ENCODE results near the gene CLSTN3.

CLSTN3 gene

DNA sequence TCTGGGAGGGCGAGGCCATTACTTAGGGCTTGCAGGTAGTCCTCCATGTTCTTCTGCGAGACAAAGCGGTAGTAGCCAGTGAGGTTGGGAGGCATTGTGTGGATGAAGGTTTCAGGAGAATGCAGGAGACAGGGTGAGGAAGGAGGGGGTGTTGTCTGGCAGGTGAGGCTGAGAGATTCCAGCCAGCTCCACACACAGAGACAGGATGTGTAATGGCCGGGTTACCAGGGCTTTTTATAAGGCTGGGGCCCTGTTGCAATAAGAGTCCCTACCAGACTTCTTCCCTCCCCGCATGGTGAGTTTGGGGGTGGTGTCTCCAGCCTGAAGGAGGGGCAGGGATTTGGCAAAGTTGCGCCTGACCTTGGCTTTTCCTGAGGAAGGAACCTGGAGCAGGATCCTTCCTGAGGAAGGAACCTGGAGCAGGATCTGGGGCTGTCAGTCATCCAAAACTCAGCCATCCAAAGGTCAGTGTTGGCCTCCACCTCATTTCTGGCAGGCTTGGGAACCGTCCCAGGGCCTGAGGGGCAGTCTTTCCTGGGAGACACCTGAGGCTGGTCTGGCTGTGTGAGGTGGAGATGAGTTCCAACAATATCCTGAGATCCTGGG, 1.4 kb upstream of the CLSTN3 start, which contains the start of gene RBP5:
Gene RBP5 (minus strand): TSS at position 209 of the 606 bp plus-strand sequence. CDS start 114 bp downstream, at position 95.
- DNase-seq, result no peak

DNA sequence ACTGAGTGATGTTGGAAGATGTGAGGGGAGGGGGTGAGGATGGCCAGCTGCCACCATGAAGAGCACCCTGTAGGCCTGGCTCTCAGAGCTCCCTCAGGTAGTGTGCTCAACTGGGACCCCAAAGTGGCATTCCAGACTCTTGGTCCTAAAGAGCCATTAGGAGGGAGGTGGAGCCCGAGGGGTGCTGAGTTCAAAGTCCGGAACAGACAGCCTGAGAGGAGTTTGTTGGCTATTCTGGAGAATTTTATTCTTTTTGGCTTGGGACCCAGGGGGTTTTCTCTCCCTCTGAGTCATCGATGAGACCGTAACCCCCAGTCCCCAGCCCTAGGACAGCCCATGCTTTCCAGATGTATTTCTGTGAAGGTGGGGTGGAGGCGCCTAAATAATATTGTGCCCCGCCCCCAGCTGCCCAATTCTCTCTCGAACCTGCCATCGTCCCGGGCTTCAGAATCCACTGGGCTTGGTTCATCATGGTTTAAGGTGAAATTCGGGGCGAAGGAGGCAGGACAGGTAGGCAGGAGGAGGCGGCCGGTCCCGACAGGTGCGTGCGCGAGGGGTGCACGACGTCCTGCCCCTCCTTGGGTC, 792 bp upstream of the CLSTN3 start:
- no peak for DNase-seq

DNA sequence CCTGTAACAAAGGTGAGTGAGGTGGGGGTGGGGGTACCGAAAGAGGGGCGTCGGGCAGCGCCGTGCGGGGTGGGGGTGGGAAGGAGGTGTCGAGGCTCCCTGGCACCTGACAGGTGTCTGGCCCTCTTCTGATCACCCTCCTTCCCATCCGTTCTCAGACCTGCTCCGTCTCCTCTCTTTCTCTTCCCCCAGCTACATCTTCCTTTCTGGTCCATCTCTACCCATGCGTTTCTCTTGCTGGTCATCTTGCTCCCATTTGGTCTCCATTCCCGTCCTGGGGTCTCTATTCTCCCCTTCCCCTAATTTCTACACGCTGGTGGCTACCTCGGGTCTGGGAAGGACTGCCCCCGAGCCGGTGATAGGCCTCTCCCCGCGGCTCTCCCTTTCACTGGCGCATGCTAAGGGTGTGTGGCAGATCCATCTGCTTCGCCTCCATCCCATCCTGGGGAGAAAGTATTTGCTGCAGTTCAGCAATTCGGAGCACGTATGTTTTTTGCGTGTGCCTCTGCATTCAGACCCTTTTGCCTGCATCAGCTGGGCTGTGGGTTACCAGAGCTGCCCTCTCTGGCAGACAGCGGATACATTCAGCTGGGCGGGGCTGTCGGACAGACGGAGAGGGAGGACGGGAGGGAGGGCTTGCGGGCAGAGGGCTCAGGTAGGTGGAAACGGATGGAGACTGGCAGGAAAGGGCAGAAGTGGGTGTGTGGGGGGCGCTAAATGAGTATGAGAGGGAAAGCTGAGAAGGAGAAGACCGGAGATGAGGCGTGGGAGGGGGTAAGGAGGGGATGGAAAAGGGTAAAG, 730 bp downstream of the CLSTN3 start:
- DNase-seq, result peak; percentile 44

DNA sequence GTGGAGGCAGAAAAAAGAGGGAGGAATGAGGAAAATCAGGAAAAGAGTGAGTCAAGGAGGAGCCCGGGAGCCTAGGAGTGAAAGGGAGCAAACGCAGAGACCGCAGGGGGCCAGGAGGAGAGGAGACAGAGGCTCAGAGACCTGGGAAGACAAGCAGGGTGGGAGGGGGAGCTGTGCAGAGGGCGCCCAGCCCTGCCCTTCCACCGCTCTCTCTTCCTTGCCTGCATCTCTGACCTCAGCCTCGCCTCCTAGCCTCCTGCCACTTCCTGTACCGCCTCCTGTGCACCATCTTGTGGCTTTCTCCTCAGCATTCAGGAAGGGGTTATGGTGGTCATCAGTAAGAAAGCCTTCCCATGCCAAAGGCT, 1.3 kb downstream of the CLSTN3 start:
- no peak for DNase-seq

DNA sequence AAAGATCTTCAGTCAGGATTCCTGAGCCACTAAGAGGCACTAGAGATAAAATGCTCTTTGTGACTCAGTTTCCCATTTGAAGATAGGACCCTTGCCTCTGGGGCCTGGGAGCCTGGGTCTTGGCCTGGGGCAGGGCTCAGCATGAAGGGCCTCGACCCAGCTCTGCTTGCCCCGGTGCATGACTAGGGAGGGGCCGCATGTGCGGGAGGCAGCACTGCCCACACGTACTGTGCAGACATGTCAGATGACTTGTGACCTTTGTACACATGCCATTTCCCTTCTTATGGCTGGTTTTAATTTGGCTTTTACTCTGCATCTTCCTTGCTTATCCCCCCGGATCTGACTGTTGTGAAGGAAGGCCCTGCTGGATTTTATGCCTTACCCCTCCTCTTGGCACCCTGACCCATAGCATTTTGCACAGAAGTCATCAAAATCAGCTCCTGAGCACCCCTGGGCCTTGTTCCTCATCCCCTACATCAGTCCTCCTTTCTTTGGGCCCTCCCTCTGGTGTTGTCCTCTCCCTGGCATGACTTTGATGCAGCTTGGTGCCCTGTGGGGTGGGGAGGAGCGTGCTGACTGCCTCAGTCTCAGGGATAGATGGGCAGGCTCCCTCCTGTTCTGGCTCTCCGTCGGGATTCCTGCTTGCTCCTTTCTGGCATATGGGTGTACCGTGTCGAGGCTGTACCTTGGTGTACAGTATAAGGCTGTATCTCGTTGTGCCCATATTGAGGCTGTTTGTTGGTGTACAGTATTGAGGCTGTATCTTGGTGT, 4.4 kb downstream of the CLSTN3 start:
- DNase-seq, result no peak

DNA sequence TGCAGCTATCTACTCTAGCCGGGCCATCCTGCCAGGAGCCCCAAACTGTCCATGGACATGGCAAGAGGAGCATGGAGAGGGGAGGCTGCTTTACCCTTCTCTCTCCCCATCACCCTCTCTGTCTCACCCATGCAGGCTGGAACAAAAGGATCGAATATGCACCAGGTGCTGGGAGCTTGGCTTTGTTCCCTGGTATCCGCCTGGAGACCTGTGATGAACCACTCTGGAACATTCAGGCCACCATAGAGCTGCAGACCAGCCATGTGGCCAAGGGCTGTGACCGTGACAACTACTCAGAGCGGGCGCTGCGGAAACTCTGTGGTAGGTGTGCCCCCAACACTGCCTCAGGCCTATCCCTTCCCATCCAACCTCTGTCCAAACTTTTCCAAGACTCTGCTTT, 5.9 kb downstream of the CLSTN3 start:
- DNase-seq, result no peak

DNA sequence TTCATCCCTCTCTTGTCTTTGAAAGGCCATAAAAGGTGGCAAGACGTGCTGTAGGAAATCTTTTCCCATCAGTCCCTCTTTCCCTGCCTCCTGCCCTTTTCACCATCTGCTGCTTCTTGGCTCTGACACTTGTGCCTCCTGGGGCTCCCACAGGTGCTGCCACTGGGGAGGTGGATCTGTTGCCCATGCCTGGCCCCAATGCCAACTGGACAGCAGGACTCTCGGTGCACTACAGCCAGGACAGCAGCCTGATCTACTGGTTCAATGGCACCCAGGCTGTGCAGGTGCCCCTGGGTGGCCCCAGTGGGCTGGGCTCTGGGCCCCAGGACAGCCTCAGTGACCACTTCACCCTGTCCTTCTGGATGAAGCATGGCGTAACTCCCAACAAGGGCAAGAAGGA, 6.5 kb downstream of the CLSTN3 start:
- no peak for DNase-seq

DNA sequence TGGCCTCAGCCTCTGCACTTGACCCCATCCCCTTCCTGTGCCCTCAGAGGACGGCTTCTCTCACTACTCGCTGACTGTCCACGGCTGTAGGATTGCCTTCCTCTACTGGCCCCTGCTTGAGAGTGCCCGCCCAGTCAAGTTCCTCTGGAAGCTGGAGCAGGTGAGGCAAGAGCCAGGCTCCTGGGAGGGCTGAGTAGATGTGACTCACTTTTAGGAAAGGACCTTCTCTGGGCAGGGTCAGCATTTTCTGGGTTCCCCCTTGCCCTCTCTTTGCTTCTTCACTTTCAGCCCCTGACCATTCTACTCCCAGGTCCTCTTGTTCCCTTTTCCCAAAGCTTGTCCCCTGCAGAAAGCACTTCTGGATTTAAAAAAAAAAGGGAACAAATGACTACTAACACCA, 7.7 kb downstream of the CLSTN3 start:
- DNase-seq, result no peak

DNA sequence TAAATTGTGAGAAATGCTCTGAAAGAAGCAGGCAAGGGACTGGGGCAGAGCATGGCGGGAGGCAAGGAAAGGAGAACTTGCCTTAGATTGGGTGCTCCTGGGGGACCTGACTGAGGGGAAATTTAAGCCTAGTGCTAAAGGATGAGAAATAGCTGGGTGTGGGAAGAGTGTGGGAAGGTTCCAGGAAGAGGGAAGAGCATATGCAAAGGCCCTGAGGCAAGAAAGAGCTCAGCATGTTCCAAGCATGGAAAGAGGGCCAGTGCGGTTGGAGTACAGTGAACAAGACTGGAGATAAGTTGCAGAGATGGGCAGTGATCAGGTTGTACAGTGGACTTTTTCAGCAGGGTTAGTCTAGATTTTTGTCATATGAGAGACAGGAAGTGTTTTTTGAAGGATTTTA, 9.0 kb downstream of the CLSTN3 start:
- DNase-seq, result no peak

DNA sequence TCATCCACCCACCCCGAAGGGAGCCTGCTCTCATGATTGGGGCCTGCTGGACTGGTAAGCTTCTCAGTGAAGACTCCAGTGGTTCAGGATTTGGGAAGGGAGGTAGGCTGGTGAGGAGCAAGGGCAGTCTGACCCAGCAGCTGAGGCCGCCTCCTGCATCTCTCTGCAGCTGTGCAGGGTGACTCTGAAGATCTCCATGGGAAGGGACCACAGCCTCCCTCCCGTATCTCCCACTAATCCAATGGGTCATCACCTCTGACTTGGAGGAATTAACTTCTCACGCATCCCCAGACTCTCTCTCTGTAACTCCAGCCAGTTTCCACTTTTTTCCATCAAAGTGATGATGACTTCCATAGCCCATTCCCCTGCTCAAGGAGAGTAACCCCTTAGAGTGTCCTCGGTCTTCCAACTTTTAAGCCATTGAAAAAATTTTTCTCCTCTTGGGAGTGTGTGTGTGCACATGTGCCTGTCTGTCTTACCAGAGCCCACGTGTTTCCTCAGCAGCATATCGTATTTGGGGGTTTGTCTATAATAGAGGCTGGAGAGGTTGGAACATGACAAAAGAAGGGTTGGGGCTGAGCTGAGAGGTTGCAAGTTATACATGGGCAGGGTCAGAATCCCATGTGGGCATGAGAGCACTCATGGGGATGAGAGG, 11.3 kb downstream of the CLSTN3 start:
- no peak for DNase-seq

DNA sequence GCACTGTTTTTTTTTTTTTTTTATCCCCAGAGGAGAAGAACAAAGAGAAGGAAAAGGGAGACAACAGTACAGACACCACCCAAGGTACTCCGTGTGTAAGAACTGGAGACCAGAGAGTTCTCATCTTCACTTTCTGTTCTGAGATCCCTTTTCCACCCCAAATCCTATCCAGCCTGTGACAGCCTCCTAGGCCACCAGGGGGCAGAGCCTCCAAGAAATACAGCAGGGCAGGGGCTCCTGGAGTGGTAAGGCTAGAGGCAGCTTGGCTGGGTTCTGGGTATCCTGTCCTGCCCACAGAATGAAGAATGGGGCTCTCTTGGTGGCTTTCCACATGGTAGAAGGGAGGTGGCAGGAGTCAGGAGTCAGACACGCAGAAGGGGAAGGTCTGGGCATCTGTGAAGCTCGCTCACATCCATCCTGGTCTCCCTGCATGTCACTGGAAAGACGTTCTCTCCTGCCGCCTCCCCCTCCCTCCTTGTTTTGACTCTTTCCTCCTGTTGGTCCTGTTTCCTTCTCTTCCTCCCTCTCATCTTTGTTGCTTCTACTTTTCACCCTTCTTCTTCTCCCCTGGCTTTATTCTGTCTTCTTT, 12.0 kb downstream of the CLSTN3 start:
- peak; percentile 51 for DNase-seq

DNA sequence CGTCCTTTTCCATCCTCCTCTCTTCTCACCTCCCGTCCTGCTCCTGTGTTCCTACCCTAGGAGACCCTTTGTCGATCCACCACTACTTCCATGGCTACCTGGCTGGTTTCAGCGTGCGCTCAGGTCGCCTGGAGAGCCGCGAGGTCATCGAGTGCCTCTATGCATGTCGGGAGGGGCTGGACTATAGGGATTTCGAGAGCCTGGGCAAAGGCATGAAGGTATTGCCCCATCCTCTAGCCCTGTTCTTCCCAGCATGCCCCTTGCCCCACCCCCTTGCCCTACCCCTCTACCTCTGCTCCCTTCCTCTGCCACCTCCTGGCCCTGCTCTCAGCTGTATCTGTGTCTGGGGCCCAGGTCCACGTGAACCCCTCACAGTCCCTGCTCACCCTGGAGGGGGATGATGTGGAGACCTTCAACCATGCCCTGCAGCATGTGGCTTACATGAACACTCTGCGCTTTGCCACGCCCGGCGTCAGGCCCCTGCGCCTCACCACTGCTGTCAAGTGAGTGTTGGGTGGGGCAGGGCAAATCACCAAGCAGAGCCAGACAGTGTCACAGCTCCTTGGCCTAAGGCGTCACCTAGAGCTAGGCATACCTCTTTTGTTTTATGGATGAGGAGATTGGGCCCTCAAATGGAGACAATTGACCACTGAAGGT, 12.8 kb downstream of the CLSTN3 start:
- no peak for DNase-seq

DNA sequence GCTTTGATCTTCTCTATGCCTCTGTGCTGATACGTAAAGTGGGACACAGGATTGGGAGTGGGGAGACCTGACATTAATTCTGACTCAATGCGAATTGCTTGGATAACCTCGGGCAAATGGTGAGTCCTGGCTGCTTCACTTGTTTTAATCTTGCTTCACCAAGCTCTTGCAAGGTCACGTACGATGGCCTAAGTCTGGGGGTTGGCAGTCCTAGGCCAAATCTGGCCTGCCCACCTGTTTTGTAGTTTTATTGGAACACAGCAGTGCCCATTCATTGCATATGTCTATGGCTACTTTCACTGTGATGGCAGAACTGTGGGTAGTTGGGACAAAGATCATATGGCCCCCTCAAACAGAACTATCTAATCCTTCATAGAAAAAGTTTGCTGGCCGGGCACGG, 13.4 kb downstream of the CLSTN3 start:
- no peak for DNase-seq

DNA sequence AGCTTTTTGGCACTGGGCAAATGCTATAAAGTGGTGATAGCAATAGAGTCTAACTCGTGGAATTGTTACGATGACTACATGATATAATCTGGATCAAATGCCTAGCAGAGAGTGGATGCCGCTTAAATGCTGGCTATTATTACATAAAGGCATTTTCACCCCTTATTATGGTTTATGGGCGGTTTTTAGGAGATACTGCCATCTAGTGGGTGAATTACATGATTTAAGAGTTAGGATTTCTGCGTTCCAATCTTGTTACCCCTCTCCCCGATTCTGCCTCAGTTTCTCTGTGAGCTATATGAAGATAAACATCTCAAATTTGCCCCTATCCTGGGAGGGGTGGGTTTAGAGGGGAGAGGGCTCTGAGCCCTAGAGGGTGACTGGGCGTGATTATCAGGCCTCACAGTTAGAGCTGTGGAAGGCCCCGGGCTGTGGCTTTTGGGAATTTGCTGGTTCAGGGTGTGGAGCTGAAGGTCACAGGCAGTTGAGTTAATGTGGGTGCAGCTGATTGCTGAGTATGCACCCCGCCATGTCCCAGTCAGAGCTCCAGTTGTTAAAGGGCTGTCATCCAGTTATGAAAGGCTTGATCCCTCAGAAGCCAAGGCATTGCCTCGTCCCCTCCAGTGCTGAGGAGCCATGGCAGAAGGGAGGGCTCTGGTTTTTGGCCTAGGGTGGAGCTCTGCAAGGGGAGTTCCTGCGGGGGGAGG, 14.4 kb downstream of the CLSTN3 start:
- DNase-seq, result peak; percentile 37

DNA sequence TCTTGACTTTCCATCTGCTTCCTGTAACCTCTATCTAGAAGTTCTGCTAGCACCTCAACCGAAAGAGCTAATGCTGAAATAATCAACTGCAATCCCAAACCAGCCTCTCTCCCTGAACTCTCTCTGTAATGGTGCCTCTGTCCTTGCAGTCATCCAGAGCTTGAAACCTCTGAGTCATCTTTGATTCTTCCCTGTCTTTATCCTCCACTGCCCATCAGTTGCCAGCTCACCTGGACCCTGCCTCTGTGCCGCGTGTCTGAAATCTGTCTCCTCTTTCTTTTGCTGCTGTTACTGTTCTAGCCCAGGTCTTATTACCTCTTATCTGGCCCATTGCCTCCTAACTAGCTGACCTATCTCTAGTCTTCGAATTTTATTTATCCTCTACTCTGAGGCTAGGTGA, 15.5 kb downstream of the CLSTN3 start:
- DNase-seq, result no peak

DNA sequence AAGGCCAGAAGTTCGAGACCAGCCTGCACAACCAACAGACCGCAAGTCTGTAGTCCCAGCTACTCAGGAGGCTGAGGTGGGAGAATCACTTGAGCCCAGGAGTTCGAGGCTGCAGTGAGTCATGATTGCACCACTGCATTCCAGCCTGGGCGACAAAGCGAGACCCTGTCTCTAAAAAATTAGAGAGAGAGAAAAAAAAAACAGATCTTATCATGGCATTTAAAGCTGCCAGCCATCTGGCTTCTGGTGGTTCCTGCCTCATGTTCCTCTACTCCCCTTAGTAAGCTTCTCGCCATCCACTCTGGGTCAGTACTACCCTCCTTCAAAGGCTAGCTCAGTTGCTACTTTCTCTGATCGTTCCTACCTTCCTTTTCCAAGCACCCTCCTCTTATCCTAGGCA, 16.1 kb downstream of the CLSTN3 start:
- DNase-seq, result no peak

DNA sequence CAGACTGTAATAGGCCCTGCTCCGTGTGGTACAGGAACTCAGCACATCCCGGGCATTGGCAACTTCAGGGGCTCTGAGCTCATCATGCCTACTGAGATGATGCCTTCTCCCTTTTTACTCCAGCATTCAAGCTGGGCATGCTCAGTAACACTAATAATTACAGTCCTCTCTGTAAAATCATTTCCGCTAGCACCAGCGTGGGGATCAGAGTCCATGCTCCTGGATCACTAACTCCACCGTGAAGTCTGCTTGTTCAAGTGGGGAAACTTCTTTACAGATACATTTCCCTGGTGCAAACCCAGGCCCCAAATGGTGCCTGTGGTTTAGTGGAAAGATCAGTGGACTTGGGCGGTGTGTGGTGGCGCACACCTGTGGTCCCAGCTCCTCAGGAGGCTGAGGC, 16.7 kb downstream of the CLSTN3 start:
- no peak for DNase-seq

DNA sequence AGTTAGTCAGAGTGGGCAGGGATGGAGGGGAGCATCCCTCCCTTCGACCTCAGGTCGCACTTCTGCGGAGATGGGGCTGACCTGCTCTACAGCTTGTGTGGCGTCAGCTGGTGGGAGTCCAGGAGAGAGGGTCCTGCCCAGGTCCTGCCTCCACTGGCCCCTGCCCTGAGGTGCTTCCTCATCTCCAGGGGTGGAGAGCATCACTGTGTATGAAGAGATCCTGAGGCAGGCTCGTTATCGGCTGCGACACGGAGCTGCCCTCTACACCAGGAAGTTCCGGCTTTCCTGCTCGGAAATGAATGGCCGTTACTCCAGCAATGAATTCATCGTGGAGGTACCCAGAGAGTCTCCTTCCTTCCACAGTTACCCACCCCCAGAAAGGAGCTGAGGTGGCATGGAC, 20.2 kb downstream of the CLSTN3 start:
- DNase-seq, result no peak

DNA sequence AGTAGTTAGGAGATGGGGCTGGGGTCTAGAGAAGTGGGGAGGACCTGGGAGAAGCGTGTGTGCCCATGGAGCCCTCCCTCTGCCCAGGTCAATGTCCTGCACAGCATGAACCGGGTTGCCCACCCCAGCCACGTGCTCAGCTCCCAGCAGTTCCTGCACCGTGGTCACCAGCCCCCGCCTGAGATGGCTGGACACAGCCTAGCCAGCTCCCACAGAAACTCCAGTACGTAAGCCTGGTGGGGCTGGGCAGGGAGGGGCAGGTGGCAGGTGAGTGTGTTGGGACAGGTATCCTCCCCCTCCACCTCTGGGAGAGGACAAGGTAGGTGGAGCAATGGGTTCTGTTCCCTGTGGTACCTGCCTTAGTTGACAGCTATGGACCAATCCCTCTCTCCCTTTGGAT, 20.7 kb downstream of the CLSTN3 start:
- no peak for DNase-seq

DNA sequence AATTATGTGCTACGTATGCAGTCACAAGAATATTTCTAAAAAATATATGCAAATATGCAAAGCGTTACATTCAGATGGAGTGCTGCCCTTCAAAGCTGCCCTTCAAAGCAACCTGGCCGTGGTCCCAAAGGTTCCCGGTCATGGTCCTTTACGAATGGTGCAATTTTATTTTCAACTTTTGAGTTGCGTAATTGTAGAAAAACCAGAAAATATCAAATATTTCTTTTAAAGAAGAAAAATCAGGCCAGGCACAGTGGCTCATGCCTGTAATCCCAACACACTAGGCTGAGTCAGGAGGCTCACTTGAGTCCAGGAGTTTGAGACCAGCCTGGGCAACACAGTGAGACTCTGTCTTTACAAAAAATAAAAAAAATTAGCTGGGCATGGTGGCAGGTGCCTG, 21.4 kb downstream of the CLSTN3 start:
- DNase-seq, result no peak

DNA sequence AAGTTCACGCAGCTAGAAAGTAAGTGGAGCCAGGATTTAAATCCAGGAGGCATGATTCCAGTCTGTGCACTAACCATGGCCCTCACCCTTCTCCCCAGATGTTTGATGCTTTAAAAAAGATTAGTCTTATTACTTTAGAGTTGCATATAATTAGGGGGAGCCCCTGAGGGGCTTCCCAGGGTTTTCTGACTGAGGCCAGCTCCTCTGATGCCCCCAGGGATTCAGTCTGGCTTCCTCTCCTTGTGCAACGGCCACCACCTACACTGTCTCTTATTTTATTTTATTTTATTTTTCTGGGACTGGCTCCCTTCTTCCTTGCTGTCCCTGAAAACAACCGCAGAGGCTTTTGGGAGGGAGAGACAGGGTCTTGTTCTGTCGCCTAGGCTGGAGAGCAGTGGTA, 22.6 kb downstream of the CLSTN3 start:
- no peak for DNase-seq
